ENCODE measurements around the gene MTMR3. TPM values are rescaled to one million over a fixed set of nuclear protein-coding genes. Genes with fewer than 3 reads are reported as not detected.

The MTMR3 gene
- total RNA-seq, 1 donor from 2014 or later, result 35.4 TPM

DNA sequence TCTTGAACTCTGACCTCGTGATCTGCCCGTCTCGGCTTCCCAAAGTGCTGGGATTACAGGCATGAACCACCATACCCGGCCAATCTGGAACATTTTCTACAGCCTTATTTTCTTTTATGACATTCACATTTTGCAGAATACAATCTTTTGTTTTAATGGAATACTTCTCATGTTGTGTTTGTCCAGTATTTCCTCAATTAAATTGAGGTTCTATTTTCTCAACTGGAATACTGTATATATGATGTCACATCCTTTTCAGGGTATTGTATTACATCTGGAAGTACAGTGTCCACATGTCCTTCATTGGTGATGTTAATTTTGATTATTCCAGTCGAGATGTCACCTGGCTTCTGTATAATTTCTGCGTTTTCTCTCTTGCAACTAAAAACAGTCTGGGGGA is 106.5 kb downstream of the MTMR3 start:
- Mint-ChIP-seq H3K27ac (no peak overlapping the region), H3K27me3 (ENCODE audit: insufficient read depth, low read depth) (peaks cover 2% of the 10 kb centered on the region), H3K9me3 (no peaks in the 10 kb centered on the region), H3K36me3 (peaks cover 28% of the 10 kb centered on the region), H3K4me1 (peaks cover 27% of the 10 kb centered on the region), H3K4me3 (no peak overlapping the region)
- DNase-seq (ENCODE audit: low spot score), result no peak
- Histone ChIP-seq H2AFZ (replicated peaks) (no peak overlapping the region), H3K27me3 (no peaks in the 10 kb centered on the region), H4K20me1 (ENCODE audit: low read depth) (peaks cover 23% of the 10 kb centered on the region), H3K4me1 (peaks cover 34% of the 10 kb centered on the region), H3K79me2 (ENCODE audit: low read depth) (peaks cover 6% of the 10 kb centered on the region), H3K27ac (no peak overlapping the region), H3K9ac (no peak overlapping the region), H3K36me3 (no peaks in the 10 kb centered on the region), H3K4me2 (no peak overlapping the region), H3K4me3 (no peak overlapping the region), H3F3A (ENCODE audit: low read depth) (peaks cover 28% of the 10 kb centered on the region), H3K9me3 (ENCODE audit: low read depth) (no peaks in the 10 kb centered on the region)
- TF ChIP-seq EZH2 (IDR thresholded peaks at IDR 0.05) (no peak), EZH2phosphoT487 (IDR thresholded peaks at IDR 0.05) (no peak)
- TF ChIP-seq, protein P1, sequence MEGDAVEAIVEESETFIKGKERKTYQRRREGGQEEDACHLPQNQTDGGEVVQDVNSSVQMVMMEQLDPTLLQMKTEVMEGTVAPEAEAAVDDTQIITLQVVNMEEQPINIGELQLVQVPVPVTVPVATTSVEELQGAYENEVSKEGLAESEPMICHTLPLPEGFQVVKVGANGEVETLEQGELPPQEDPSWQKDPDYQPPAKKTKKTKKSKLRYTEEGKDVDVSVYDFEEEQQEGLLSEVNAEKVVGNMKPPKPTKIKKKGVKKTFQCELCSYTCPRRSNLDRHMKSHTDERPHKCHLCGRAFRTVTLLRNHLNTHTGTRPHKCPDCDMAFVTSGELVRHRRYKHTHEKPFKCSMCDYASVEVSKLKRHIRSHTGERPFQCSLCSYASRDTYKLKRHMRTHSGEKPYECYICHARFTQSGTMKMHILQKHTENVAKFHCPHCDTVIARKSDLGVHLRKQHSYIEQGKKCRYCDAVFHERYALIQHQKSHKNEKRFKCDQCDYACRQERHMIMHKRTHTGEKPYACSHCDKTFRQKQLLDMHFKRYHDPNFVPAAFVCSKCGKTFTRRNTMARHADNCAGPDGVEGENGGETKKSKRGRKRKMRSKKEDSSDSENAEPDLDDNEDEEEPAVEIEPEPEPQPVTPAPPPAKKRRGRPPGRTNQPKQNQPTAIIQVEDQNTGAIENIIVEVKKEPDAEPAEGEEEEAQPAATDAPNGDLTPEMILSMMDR (IDR thresholded peaks at IDR 0.05), result no peak

- Histone ChIP-seq H3F3A (ENCODE audit: low read depth) (peaks cover 8% of the 10 kb centered on the region), H3K27ac (no peak overlapping the region), H3K4me1 (peaks cover 15% of the 10 kb centered on the region), H4K20me1 (ENCODE audit: low read depth) (peaks cover 17% of the 10 kb centered on the region), H2AFZ (replicated peaks) (no peak overlapping the region), H3K4me3 (no peak overlapping the region), H3K36me3 (no peaks in the 10 kb centered on the region), H3K9me3 (ENCODE audit: low read depth) (no peaks in the 10 kb centered on the region), H3K27me3 (no peaks in the 10 kb centered on the region), H3K79me2 (ENCODE audit: low read depth) (peaks cover 6% of the 10 kb centered on the region), H3K4me2 (no peak overlapping the region), H3K9ac (no peak overlapping the region)
- H3K27me3 Mint-ChIP-seq (ENCODE audit: insufficient read depth, low read depth), result no peaks in the 10 kb centered on the region
- H3K9me3 Mint-ChIP-seq, result no peaks in the 10 kb centered on the region
- no peak for DNase-seq (ENCODE audit: low spot score)
- peaks cover 19% of the 10 kb centered on the region for H3K4me1 Mint-ChIP-seq
- H3K36me3 Mint-ChIP-seq, result peaks cover 24% of the 10 kb centered on the region
- no peak for TF ChIP-seq EZH2phosphoT487 (IDR thresholded peaks at IDR 0.05)
- TF ChIP-seq EZH2 (IDR thresholded peaks at IDR 0.05), result no peak
- TF ChIP-seq, protein P1 (IDR thresholded peaks at IDR 0.05), result no peak
- H3K27ac Mint-ChIP-seq, result no peak overlapping the region
- H3K4me3 Mint-ChIP-seq, result no peak overlapping the region
Measured at GRCh38 chr22:29992341-29993275, 109.6 kb downstream of the MTMR3 start.

- peaks cover 25% of the 10 kb centered on the region for H3K36me3 Mint-ChIP-seq
- H3K4me1 ChIP-seq, result peaks cover 6% of the 10 kb centered on the region
- no peaks in the 10 kb centered on the region for H3K27me3 Mint-ChIP-seq (ENCODE audit: insufficient read depth, low read depth)
- no peaks in the 10 kb centered on the region for H3K79me2 ChIP-seq (ENCODE audit: low read depth)
- H4K20me1 ChIP-seq (ENCODE audit: low read depth), result peaks cover 11% of the 10 kb centered on the region
- H3K4me3 Mint-ChIP-seq, result no peak overlapping the region
- H3K4me3 ChIP-seq, result no peak overlapping the region
- H3K9ac ChIP-seq, result no peak overlapping the region
- H2AFZ ChIP-seq (replicated peaks), result no peak overlapping the region
- peaks cover 3% of the 10 kb centered on the region for H3K36me3 ChIP-seq
- no peaks in the 10 kb centered on the region for H3K9me3 Mint-ChIP-seq
- no peak for DNase-seq (ENCODE audit: low spot score)
- peaks cover 19% of the 10 kb centered on the region for H3K4me1 Mint-ChIP-seq
- TF ChIP-seq EZH2phosphoT487 (IDR thresholded peaks at IDR 0.05) (no peak), EZH2 (IDR thresholded peaks at IDR 0.05) (no peak)
- TF ChIP-seq, protein P1 (IDR thresholded peaks at IDR 0.05), result no peak
- H3K27me3 ChIP-seq, result no peaks in the 10 kb centered on the region
- H3F3A ChIP-seq (ENCODE audit: low read depth), result no peaks in the 10 kb centered on the region
- no peaks in the 10 kb centered on the region for H3K9me3 ChIP-seq (ENCODE audit: low read depth)
- no peak overlapping the region for H3K27ac ChIP-seq
- no peak overlapping the region for H3K4me2 ChIP-seq
- no peak overlapping the region for H3K27ac Mint-ChIP-seq
Measured at GRCh38 chr22:29994027-29994715, 111.2 kb downstream of the MTMR3 start.

Data from neural progenitor cell (in vitro differentiated cells).